IMR-90 (cell line): ENCODE data around the gene RAB28. TPM values are rescaled to one million over a fixed set of nuclear protein-coding genes. Genes with fewer than 3 reads are reported as not detected.

ENCODE experiments used
- ATAC-seq: fragments of 200-7000 bp; cut with Tn5 transposase; 2 replicates; pipeline ENCODE4 v1.9.1; 2020; ENCODE audit warnings: low read depth, mild to moderate bottlenecking, moderate library complexity
- BruUV-seq: library from RNA; stranded (reverse); fragments of 400-500 nt; replicated peaks from 2 replicates; lab custom pipeline; 2021; lab: Mats Ljungman, UMichigan
- CTCF ChIA-PET: fragments of 300-600 bp; formaldehyde crosslinking; extraction: SDS; loops from one replicate; lab custom pipeline; 2021; ENCODE audit warnings: antibody characterized with exemption; lab: Yijun Ruan, JAX
- POLR2A ChIA-PET: fragments of 300-600 bp; sonication (Branson Sonifier 250); formaldehyde crosslinking; loops from one replicate; lab custom pipeline; 2022; ENCODE audit warnings: antibody characterized with exemption; ENCODE audit not compliant: unreplicated experiment; lab: Charles Lee
- DNase-seq: peaks from one replicate; pipeline ENCODE4 v3.0.0; 2013
- H2AFZ ChIP-seq: replicated peaks from 2 replicates; pipeline ENCODE3; 2013; ENCODE audit warnings: low read length, mild to moderate bottlenecking; ENCODE audit not compliant: poor library complexity
- H2AK5ac ChIP-seq: 2 replicates; pipeline ENCODE4 v1.6.1; 2013; ENCODE audit warnings: low read depth, low read length, inconsistent platforms
- H2AK9ac ChIP-seq: replicated peaks from 2 replicates; pipeline ENCODE3; 2013; ENCODE audit warnings: mild to moderate bottlenecking, low read depth, low read length, moderate library complexity; ENCODE audit not compliant: poor library complexity
- H2BK120ac ChIP-seq: 2 replicates; pipeline ENCODE4 v1.6.1; 2013; ENCODE audit warnings: low read depth, low read length, inconsistent platforms
- H2BK15ac ChIP-seq: 3 replicates; pipeline ENCODE4 v1.6.1; 2013; ENCODE audit warnings: low read depth, low read length, inconsistent platforms
- H2BK20ac ChIP-seq: 2 replicates; pipeline ENCODE4 v1.6.1; 2013; ENCODE audit warnings: low read depth, mild to moderate bottlenecking, inconsistent platforms, low read length, moderate library complexity
- H2BK5ac ChIP-seq: 2 replicates; pipeline ENCODE4 v1.6.1; 2013; ENCODE audit warnings: mild to moderate bottlenecking, low read depth, low read length, inconsistent platforms; ENCODE audit not compliant: poor library complexity, severe bottlenecking
- H3K14ac ChIP-seq: replicated peaks from 2 replicates; pipeline ENCODE4 v1.6.1; 2013; ENCODE audit warnings: low read depth, low read length, inconsistent platforms
- H3K18ac ChIP-seq: 2 replicates; pipeline ENCODE4 v1.6.1; 2013; ENCODE audit warnings: low read depth, low read length, control low read depth
- H3K23ac ChIP-seq: 2 replicates; pipeline ENCODE4 v1.6.1; 2013; ENCODE audit warnings: low read depth, low read length, inconsistent platforms
- H3K27ac ChIP-seq: 2 replicates; pipeline ENCODE4 v1.5.1; 2013; ENCODE audit warnings: mild to moderate bottlenecking, control low read depth, low read length; ENCODE audit not compliant: insufficient read depth
- H3K27me3 ChIP-seq: 2 replicates; pipeline ENCODE4 v1.6.1; 2013; ENCODE audit warnings: low read length; ENCODE audit not compliant: control insufficient read depth, insufficient read depth
- H3K36me3 ChIP-seq: 2 replicates; pipeline ENCODE4 v1.6.1; 2013; ENCODE audit warnings: low read length, mixed read lengths; ENCODE audit not compliant: control insufficient read depth, insufficient read depth
- H3K4ac ChIP-seq: 2 replicates; pipeline ENCODE4 v1.6.1; 2013; ENCODE audit warnings: low read depth, low read length, inconsistent platforms
- H3K4me1 ChIP-seq: 2 replicates; pipeline ENCODE4 v1.6.1; 2013; ENCODE audit warnings: low read length, mixed read lengths; ENCODE audit not compliant: control insufficient read depth, insufficient read depth
- H3K4me2 ChIP-seq: 2 replicates; pipeline ENCODE4 v1.6.1; 2013; ENCODE audit warnings: low read depth, mild to moderate bottlenecking, control low read depth, low read length, moderate library complexity
- H3K4me3 ChIP-seq: 2 replicates; pipeline ENCODE4 v1.5.1; 2013; ENCODE audit warnings: low read depth, mild to moderate bottlenecking, control low read depth, low read length, moderate library complexity; ENCODE audit not compliant: insufficient read depth
- H3K56ac ChIP-seq: 2 replicates; pipeline ENCODE4 v1.6.1; 2013; ENCODE audit warnings: low read length, inconsistent platforms; ENCODE audit not compliant: insufficient read depth; ENCODE audit errors: extremely low read depth
- H3K79me1 ChIP-seq, 2 experiments: 2 replicates each; pipeline ENCODE4 v1.6.1; 2013; ENCODE audit warnings: low read length in 2 of 2, inconsistent platforms in 1 of 2, low read depth in 1 of 2
- H3K9ac ChIP-seq: 2 replicates; pipeline ENCODE4 v1.6.1; 2013; ENCODE audit warnings: low read depth, low read length, control low read depth
- H3K9me1 ChIP-seq: 2 replicates; pipeline ENCODE4 v1.6.1; 2013; ENCODE audit warnings: low read length, inconsistent platforms; ENCODE audit not compliant: insufficient read depth
- H3K9me3 ChIP-seq: 2 replicates; pipeline ENCODE4 v1.6.1; 2013; ENCODE audit warnings: low read length; ENCODE audit not compliant: control insufficient read depth, insufficient read depth
- H4K20me1 ChIP-seq: 2 replicates; pipeline ENCODE4 v1.6.1; 2013; ENCODE audit warnings: low read length, inconsistent platforms; ENCODE audit not compliant: insufficient read depth
- H4K5ac ChIP-seq: 2 replicates; pipeline ENCODE4 v1.6.1; 2013; ENCODE audit warnings: mild to moderate bottlenecking, low read depth, low read length, control low read depth
- H4K8ac ChIP-seq, 2 experiments: 2 replicates each; pipeline ENCODE4 v1.6.1; 2013; ENCODE audit warnings: low read depth in 2 of 2, low read length in 2 of 2, control low read depth in 1 of 2, inconsistent platforms in 1 of 2
- H4K91ac ChIP-seq: 2 replicates; pipeline ENCODE4 v1.6.1; 2013; ENCODE audit warnings: low read depth, low read length, inconsistent platforms; ENCODE audit not compliant: insufficient read depth
- CHD1 ChIP-seq: IDR thresholded peaks from 2 replicates; pipeline ENCODE4 v1.6.1; 2012; ENCODE audit warnings: low read depth, low read length, improper control_type of control experiment
- MAFK ChIP-seq: IDR thresholded peaks from 2 replicates; pipeline ENCODE4 v1.6.1; 2012; ENCODE audit warnings: low read depth, low read length, improper control_type of control experiment
- RAD21 ChIP-seq: IDR thresholded peaks from 2 replicates; pipeline ENCODE4 v1.6.1; 2012; ENCODE audit warnings: low read length, improper control_type of control experiment
- RFX5 ChIP-seq: IDR thresholded peaks from 2 replicates; pipeline ENCODE4 v1.8.0; 2012; ENCODE audit warnings: low read depth, mild to moderate bottlenecking, low read length, moderate library complexity
- SMC3 ChIP-seq: fragments of 150-350 bp; IDR thresholded peaks from 2 replicates; pipeline ENCODE4 v1.6.1; 2016; ENCODE audit warnings: low read depth, mild to moderate bottlenecking, antibody characterized with exemption, low read length, moderate library complexity
- WGBS, 2 experiments: methylation state at CpG; one replicate each; pipeline versions ENCODE4 v1.1.5 to v1.1.7; 2013; ENCODE audit warnings: missing lambda C conversion rate in 2 of 2; ENCODE audit not compliant: insufficient read length in 1 of 2; ENCODE audit errors: extremely low coverage in 2 of 2; 5-methylcytosine and 5-hydroxymethylcytosine counted together
- dilution Hi-C: fragments of 300-500 bp; cut with HindIII; formaldehyde crosslinking; loops from one replicate; pipeline ENCODE4 v1.14.3; 2018; ENCODE audit warnings: low sequenced_read_pairs; ENCODE audit not compliant: unreplicated experiment
- in situ Hi-C: fragments of 300-500 bp; cut with MboI; formaldehyde crosslinking; loops from 3 replicates; pipeline ENCODE4 v1.14.3; 2019; ENCODE audit warnings: low sequenced_read_pairs, inconsistent platforms, mixed read lengths
- intact Hi-C: fragments of 100-400 bp; cut with micrococcal nuclease; formaldehyde crosslinking; loops from 2 replicates; pipeline ENCODE4 v1.10.0; 2022
- polyA plus RNA-seq, 3 experiments: library from polyadenylated mRNA; depleted of rRNA; stranded (reverse); fragments of >200 nt; gene quantifications; 2 replicates each; pipeline ENCODE4 v1.2.3, GENCODE V29; 2012; ENCODE audit warnings: low replicate concordance in 1 of 3
- total RNA-seq: library from RNA; depleted of rRNA; stranded (reverse); fragments of >200 nt; gene quantifications from 2 replicates; pipeline ENCODE4 v1.2.3, GENCODE V29; 2012

RAB28 gene
- total and polyA plus RNA-seq, 2 of the 4 experiments (the other 2 are of a cell fraction): 7.5 to 10.8 TPM

DNA sequence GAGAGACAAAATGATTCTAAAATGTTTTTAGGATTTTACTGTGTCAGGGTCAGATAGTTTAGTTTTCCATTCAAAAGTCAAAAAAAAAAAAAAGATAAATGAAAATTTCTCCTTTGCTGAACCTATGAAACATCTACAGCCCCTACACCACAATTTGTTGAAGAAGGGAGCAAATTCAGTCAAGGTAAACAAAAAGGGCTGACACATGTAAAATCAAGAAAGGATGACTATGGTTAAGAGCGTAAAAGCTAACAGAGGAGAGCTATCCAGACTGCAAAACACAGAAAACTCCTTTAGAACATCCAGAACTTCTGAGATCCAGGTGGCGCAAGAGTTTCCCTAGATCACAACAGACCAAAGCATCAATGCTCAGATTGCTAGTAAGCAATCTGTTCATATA lies 72.2 kb downstream of the RAB28 start:
- Histone ChIP-seq H4K8ac (no peak overlapping the region), H3K4me2 (no peak overlapping the region), H2BK5ac (no peak overlapping the region), H3K36me3 (no peaks in the 10 kb centered on the region), H3K9ac (no peak overlapping the region), H3K18ac (no peak overlapping the region), H2BK20ac (no peak overlapping the region), H4K5ac (no peak overlapping the region), H3K4me1 (no peaks in the 10 kb centered on the region), H4K91ac (no peak overlapping the region), H2AK5ac (no peak overlapping the region), H4K20me1 (no peaks in the 10 kb centered on the region), H3K23ac (no peak overlapping the region), H3K79me1 (peaks cover 0 to 16% of the 10 kb centered on the region in 2 experiments; a peak in 3 of 4 replicates), H2AFZ (no peak overlapping the region), H2BK15ac (no peak overlapping the region), H3K27me3 (no peaks in the 10 kb centered on the region), H3K4ac (no peak overlapping the region), H3K14ac (no peak overlapping the region), H3K9me1 (no peaks in the 10 kb centered on the region), H3K9me3 (no peaks in the 10 kb centered on the region), H3K4me3 (no peak overlapping the region), H3K27ac (no peak overlapping the region), H2BK120ac (no peak overlapping the region), H2AK9ac (no peak overlapping the region), H3K56ac (no peak overlapping the region)
- CTCF ChIA-PET: no interaction called here
- DNase-seq (no peak), ATAC-seq (no peak)
- in situ Hi-C loops (no loop called here), intact Hi-C loops (no loop called here), dilution Hi-C loops (no loop called here)
- TF ChIP-seq CHD1: no peak
- no peak for TF ChIP-seq RFX5
- no peak for TF ChIP-seq RAD21
- no peak for TF ChIP-seq SMC3
- peak; percentile 44 for TF ChIP-seq MAFK
- no CpG with 5 or more reads among the region's 2 CpGs for WGBS, 2 experiments
- POLR2A ChIA-PET: interaction anchor here (0.7 kb wide), 1 partner anchor 51 kb away, joined by 8 read pairs; no protein-coding TSS in a partner anchor
- BruUV-seq: no TSS peak
